Stimulated activated CD8-positive, alpha-beta memory T cell treated with anti-CD3 and anti-CD28 coated beads, Interleukin-7, amount 100 ng/mL, for 48 hours (primary cell): Measurements from ENCODE around the gene TNS3.

Experiments used
- DNase-seq, 2 donors: peaks; one replicate each; pipeline ENCODE4 v3.0.0-alpha.2; 2020; ENCODE audit warnings: low read depth in 1 of 2; ENCODE audit errors: extremely low read depth in 1 of 2

TNS3 gene

GRCh38 chr7:47249361-47249760 lies 332.6 kb downstream of the TNS3 start:
- no peak for DNase-seq

- DNase-seq: no peak
Measured at GRCh38 chr7:47248797-47249196, 333.1 kb downstream of the TNS3 start.

- no peak for DNase-seq
Measured at GRCh38 chr7:47247132-47247531, 334.8 kb downstream of the TNS3 start.

GRCh38 chr7:47244692-47245091 lies 337.2 kb downstream of the TNS3 start:
- no peak for DNase-seq

GRCh38 chr7:47241112-47242065 lies 340.5 kb downstream of the TNS3 start:
- no peak for DNase-seq

GRCh38 chr7:47239931-47240421 lies 341.9 kb downstream of the TNS3 start:
- DNase-seq: no peak

GRCh38 chr7:47239034-47239433 lies 342.9 kb downstream of the TNS3 start:
- DNase-seq: no peak

GRCh38 chr7:47236480-47237129 lies 345.3 kb downstream of the TNS3 start:
- DNase-seq: no peak

- DNase-seq: no peak
Measured at GRCh38 chr7:47233996-47234395, 347.9 kb downstream of the TNS3 start.

- DNase-seq: no peak
Measured at GRCh38 chr7:47232751-47233412, 349.0 kb downstream of the TNS3 start.

- DNase-seq: no peak
Measured at GRCh38 chr7:47231627-47232026, 350.3 kb downstream of the TNS3 start.

- DNase-seq: no peak
Measured at GRCh38 chr7:47231032-47231431, 350.9 kb downstream of the TNS3 start.

- DNase-seq: no peak
Measured at GRCh38 chr7:47228386-47229014, 353.4 kb downstream of the TNS3 start.

- DNase-seq: no peak
Measured at GRCh38 chr7:47227762-47228177, 354.1 kb downstream of the TNS3 start.

GRCh38 chr7:47226696-47227095 lies 355.2 kb downstream of the TNS3 start:
- no peak for DNase-seq

GRCh38 chr7:47225387-47226131 lies 356.4 kb downstream of the TNS3 start:
- DNase-seq: no peak
